OCI-LY1 (cell line): ENCODE measurements around the gene STON2.

Source experiments
- CTCF ChIP-seq: fragments of 200-600 bp; sonication (generic), shearing (Covaris generic); IDR thresholded peaks from 2 replicates; pipeline ENCODE4 v1.5.1; 2017; ENCODE audit warnings: mild to moderate bottlenecking, antibody characterized with exemption, low read length, moderate library complexity, mixed read lengths
- EZH2 ChIP-seq: fragments of 200-600 bp; sonication (generic), shearing (Covaris generic); IDR thresholded peaks from 2 replicates; pipeline ENCODE4 v1.8.0; 2017; ENCODE audit warnings: borderline replicate concordance, mixed run types, mild to moderate bottlenecking, antibody characterized with exemption, low read length, moderate library complexity, mixed read lengths

- TF ChIP-seq CTCF (no peak), EZH2 (no peak)
These were observed 118.8 kb downstream of the STON2 start for GRCh38 chr14:81281332-81281731.
